ENCODE measurements around the gene TYW1. TPM values are rescaled to one million over a fixed set of nuclear protein-coding genes. Genes with fewer than 3 reads are reported as not detected.

Gene TYW1
- total RNA-seq, 5 donors from 2014 or later (not counting 1 experiment from before 2014, with no cell fraction given): 20.1 to 26.7 (median 22.7) TPM

GRCh38 chr7:66953044-66953427 lies 43.6 kb upstream of the TYW1 start:
- no peaks in the 10 kb centered on the region for H3K4me1 Mint-ChIP-seq
- H3K36me3 Mint-ChIP-seq: peaks cover 66% of the 10 kb centered on the region
- POLR2A ChIA-PET: no interaction called here
- no peak overlapping the region for H3K27ac Mint-ChIP-seq
- H3K27me3 Mint-ChIP-seq: no peaks in the 10 kb centered on the region
- no peak for ATAC-seq (replicated peaks in 1 of 4)
- Histone ChIP-seq H3K27ac (ENCODE audit: low read length) (no peak overlapping the region), H3K36me3 (ENCODE audit: control insufficient read depth in 2 of 2, extremely low read depth in 1 of 2, insufficient read depth in 1 of 2, low read length in 1 of 2) (peaks cover 13 to 92% of the 10 kb centered on the region in 2 donors), H3K4me1 (ENCODE audit: control insufficient read depth in 1 of 2, extremely low read depth in 1 of 2, insufficient read depth in 2 of 2, low read length in 2 of 2) (no peaks in the 10 kb centered on the region), H3K27me3 (replicated peaks in 1 of 2; ENCODE audit: control insufficient read depth in 2 of 2, extremely low read depth in 1 of 2, insufficient read depth in 2 of 2, low read length in 1 of 2) (no peaks in the 10 kb centered on the region), H3K4me3 (ENCODE audit: control insufficient read depth in 1 of 2, extremely low read depth in 1 of 2, low read length in 1 of 2) (no peak overlapping the region), H3K9me3 (no peaks in the 10 kb centered on the region)
- CTCF ChIA-PET: interaction anchor here in 1 of 2 donors (0.6 kb wide), 2 partner anchors 97 to 714 kb away, joined by 4 read pairs; no protein-coding TSS in a partner anchor
- DNase-seq: no peak
- H3K9me3 Mint-ChIP-seq: no peaks in the 10 kb centered on the region
- 100% methylated on average over 3 of the region's 5 CpGs for WGBS (ENCODE audit: insufficient coverage)
- no peak overlapping the region for H3K4me3 Mint-ChIP-seq

- ATAC-seq (replicated peaks in 1 of 4) (no peak), DNase-seq (no peak)
- H3K4me1 Mint-ChIP-seq: no peaks in the 10 kb centered on the region
- ChIA-PET POLR2A (interaction anchor here (0.7 to 1.5 kb wide), 2 partner anchors 9 to 15 kb away, joined by 3 to 4 read pairs; no protein-coding TSS in a partner anchor), CTCF (no interaction called here)
- H3K4me3 Mint-ChIP-seq: no peak overlapping the region
- H3K27ac ChIP-seq (ENCODE audit: low read length): no peak overlapping the region
- WGBS (ENCODE audit: insufficient coverage): 96% methylated on average over 11 of the region's 13 CpGs
- H3K27me3 Mint-ChIP-seq: no peaks in the 10 kb centered on the region
- no peak overlapping the region for H3K4me3 ChIP-seq (ENCODE audit: control insufficient read depth in 1 of 2, extremely low read depth in 1 of 2, low read length in 1 of 2)
- H3K9me3 Mint-ChIP-seq: no peaks in the 10 kb centered on the region
- H3K4me1 ChIP-seq (ENCODE audit: control insufficient read depth in 1 of 2, extremely low read depth in 1 of 2, insufficient read depth in 2 of 2, low read length in 2 of 2): no peaks in the 10 kb centered on the region
- no peaks in the 10 kb centered on the region for H3K9me3 ChIP-seq
- H3K36me3 ChIP-seq (ENCODE audit: control insufficient read depth in 2 of 2, extremely low read depth in 1 of 2, insufficient read depth in 1 of 2, low read length in 1 of 2): peaks cover 0 to 62% of the 10 kb centered on the region in 2 donors
- no peak overlapping the region for H3K27ac Mint-ChIP-seq
- H3K27me3 ChIP-seq (replicated peaks in 1 of 2; ENCODE audit: control insufficient read depth in 2 of 2, extremely low read depth in 1 of 2, insufficient read depth in 2 of 2, low read length in 1 of 2): no peaks in the 10 kb centered on the region
- H3K36me3 Mint-ChIP-seq: peaks cover 50% of the 10 kb centered on the region
Measured at GRCh38 chr7:66957595-66958290, 38.9 kb upstream of the TYW1 start.

DNA sequence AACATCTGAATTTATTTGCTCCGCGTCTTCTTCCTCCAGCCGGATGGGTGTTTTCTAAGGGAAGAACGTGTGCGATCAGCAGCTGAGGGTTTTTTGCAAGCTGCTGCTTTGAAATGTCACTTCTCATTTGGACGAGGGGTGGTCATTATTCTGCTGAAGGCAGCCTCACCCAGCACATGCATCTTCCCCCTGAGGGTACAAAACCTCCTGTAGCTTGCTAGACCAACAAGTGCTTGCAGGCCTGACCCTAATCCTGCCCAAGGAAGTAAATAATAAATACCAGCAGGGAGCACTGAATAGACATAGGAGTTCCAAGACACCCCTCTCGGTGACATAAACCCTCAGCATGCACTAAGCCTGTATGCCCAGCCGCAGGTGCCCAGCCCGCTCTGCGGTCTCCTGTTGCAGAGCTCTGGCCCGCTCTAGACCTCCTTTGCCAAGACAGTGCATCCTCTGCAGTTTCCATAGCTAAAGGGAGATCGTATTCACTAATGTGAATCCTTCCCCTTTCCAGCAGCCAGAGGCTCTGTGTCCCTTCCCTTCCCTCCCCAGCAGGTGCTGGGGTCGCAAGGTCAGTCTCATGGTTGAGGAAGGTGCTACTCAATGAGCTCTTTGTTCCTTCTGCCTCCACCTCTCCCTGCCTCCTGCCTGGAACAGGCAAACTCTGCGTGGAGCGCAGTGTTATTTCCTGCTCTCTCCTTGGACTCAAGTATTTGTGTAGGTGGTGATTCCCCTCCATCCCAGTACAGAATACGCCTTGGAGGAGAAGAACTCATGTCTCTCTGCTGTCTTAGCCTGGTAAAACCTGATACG lies 37.9 kb upstream of the TYW1 start:
- CTCF ChIA-PET: no interaction called here
- Histone ChIP-seq H3K4me3 (ENCODE audit: control insufficient read depth in 1 of 2, extremely low read depth in 1 of 2, low read length in 1 of 2) (no peak overlapping the region), H3K9me3 (no peaks in the 10 kb centered on the region), H3K4me1 (ENCODE audit: control insufficient read depth in 1 of 2, extremely low read depth in 1 of 2, insufficient read depth in 2 of 2, low read length in 2 of 2) (no peaks in the 10 kb centered on the region), H3K36me3 (ENCODE audit: control insufficient read depth in 2 of 2, extremely low read depth in 1 of 2, insufficient read depth in 1 of 2, low read length in 1 of 2) (peaks cover 0 to 53% of the 10 kb centered on the region in 2 donors), H3K27ac (ENCODE audit: low read length) (no peak overlapping the region), H3K27me3 (replicated peaks in 1 of 2; ENCODE audit: control insufficient read depth in 2 of 2, extremely low read depth in 1 of 2, insufficient read depth in 2 of 2, low read length in 1 of 2) (no peaks in the 10 kb centered on the region)
- ATAC-seq (replicated peaks in 1 of 4) (no peak), DNase-seq (no peak)
- H3K4me3 Mint-ChIP-seq: no peak overlapping the region
- no peaks in the 10 kb centered on the region for H3K4me1 Mint-ChIP-seq
- H3K27ac Mint-ChIP-seq: no peak overlapping the region
- POLR2A ChIA-PET: no interaction called here
- 99% methylated on average over 10 of the region's 17 CpGs for WGBS (ENCODE audit: insufficient coverage)
- H3K9me3 Mint-ChIP-seq: no peaks in the 10 kb centered on the region
- peaks cover 41% of the 10 kb centered on the region for H3K36me3 Mint-ChIP-seq
- no peaks in the 10 kb centered on the region for H3K27me3 Mint-ChIP-seq

DNA sequence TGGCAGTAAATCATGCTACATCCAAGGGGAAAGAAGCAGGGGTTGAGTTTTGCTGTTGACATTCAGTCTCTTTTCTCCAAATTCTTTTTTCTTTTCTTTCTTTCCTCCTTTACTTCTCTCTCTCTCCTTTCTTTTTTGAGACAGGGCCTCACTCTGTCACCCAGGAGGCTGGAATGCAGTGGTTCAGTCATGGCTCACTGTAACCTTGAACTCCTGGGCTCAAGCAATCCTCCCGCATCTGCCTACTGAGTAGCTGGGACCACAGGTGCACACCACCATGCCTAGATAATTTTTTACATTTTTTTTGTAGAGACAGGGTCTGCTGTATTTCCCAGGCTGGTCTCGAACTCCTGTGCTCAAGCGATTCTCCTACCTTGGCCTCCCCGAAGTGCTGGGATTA lies 36.4 kb upstream of the TYW1 start:
- ChIA-PET CTCF (no interaction called here), POLR2A (no interaction called here)
- Mint-ChIP-seq H3K4me3 (no peak overlapping the region), H3K27ac (no peak overlapping the region), H3K27me3 (no peaks in the 10 kb centered on the region), H3K36me3 (peaks cover 36% of the 10 kb centered on the region), H3K4me1 (no peaks in the 10 kb centered on the region), H3K9me3 (no peaks in the 10 kb centered on the region)
- Histone ChIP-seq H3K27ac (ENCODE audit: low read length) (no peak overlapping the region), H3K9me3 (no peaks in the 10 kb centered on the region), H3K4me1 (ENCODE audit: control insufficient read depth in 1 of 2, extremely low read depth in 1 of 2, insufficient read depth in 2 of 2, low read length in 2 of 2) (no peaks in the 10 kb centered on the region), H3K36me3 (ENCODE audit: control insufficient read depth in 2 of 2, extremely low read depth in 1 of 2, insufficient read depth in 1 of 2, low read length in 1 of 2) (peaks cover 0 to 41% of the 10 kb centered on the region in 2 donors), H3K27me3 (replicated peaks in 1 of 2; ENCODE audit: control insufficient read depth in 2 of 2, extremely low read depth in 1 of 2, insufficient read depth in 2 of 2, low read length in 1 of 2) (no peaks in the 10 kb centered on the region), H3K4me3 (ENCODE audit: control insufficient read depth in 1 of 2, extremely low read depth in 1 of 2, low read length in 1 of 2) (no peak overlapping the region)
- ATAC-seq (replicated peaks in 1 of 4) (no peak), DNase-seq (no peak)
- 100% methylated on average over 3 of the region's 4 CpGs for WGBS (ENCODE audit: insufficient coverage)

- WGBS (ENCODE audit: insufficient coverage): 92% methylated on average over 4 of the region's 5 CpGs
- Histone ChIP-seq H3K27me3 (replicated peaks in 1 of 2; ENCODE audit: control insufficient read depth in 2 of 2, extremely low read depth in 1 of 2, insufficient read depth in 2 of 2, low read length in 1 of 2) (no peaks in the 10 kb centered on the region), H3K4me3 (ENCODE audit: control insufficient read depth in 1 of 2, extremely low read depth in 1 of 2, low read length in 1 of 2) (no peak overlapping the region), H3K9me3 (no peaks in the 10 kb centered on the region), H3K36me3 (ENCODE audit: control insufficient read depth in 2 of 2, extremely low read depth in 1 of 2, insufficient read depth in 1 of 2, low read length in 1 of 2) (peaks cover 0 to 33% of the 10 kb centered on the region in 2 donors), H3K4me1 (ENCODE audit: control insufficient read depth in 1 of 2, extremely low read depth in 1 of 2, insufficient read depth in 2 of 2, low read length in 2 of 2) (no peaks in the 10 kb centered on the region), H3K27ac (ENCODE audit: low read length) (no peak overlapping the region)
- DNase-seq: no peak
- no peaks in the 10 kb centered on the region for H3K9me3 Mint-ChIP-seq
- no peaks in the 10 kb centered on the region for H3K4me1 Mint-ChIP-seq
- peaks cover 27% of the 10 kb centered on the region for H3K36me3 Mint-ChIP-seq
- no peak overlapping the region for H3K4me3 Mint-ChIP-seq
- POLR2A ChIA-PET: no interaction called here
- CTCF ChIA-PET: no interaction called here
- H3K27ac Mint-ChIP-seq: no peak overlapping the region
- no peak for ATAC-seq (replicated peaks in 1 of 4)
- no peaks in the 10 kb centered on the region for H3K27me3 Mint-ChIP-seq
Measured at GRCh38 chr7:66961096-66961495, 35.5 kb upstream of the TYW1 start.

- no peak overlapping the region for H3K27ac ChIP-seq (ENCODE audit: low read length)
- no peaks in the 10 kb centered on the region for H3K4me1 Mint-ChIP-seq
- no peaks in the 10 kb centered on the region for H3K27me3 Mint-ChIP-seq
- H3K9me3 Mint-ChIP-seq: no peaks in the 10 kb centered on the region
- CTCF ChIA-PET: no interaction called here
- peaks cover 4% of the 10 kb centered on the region for H3K36me3 Mint-ChIP-seq
- WGBS (ENCODE audit: insufficient coverage): no CpG with 5 or more reads among the region's 4 CpGs
- H3K9me3 ChIP-seq: no peaks in the 10 kb centered on the region
- H3K36me3 ChIP-seq (ENCODE audit: control insufficient read depth in 2 of 2, extremely low read depth in 1 of 2, insufficient read depth in 1 of 2, low read length in 1 of 2): peaks cover 0 to under 1% of the 10 kb centered on the region in 2 donors
- H3K27ac Mint-ChIP-seq: no peak overlapping the region
- H3K4me1 ChIP-seq (ENCODE audit: control insufficient read depth in 1 of 2, extremely low read depth in 1 of 2, insufficient read depth in 2 of 2, low read length in 2 of 2): no peaks in the 10 kb centered on the region
- ATAC-seq (replicated peaks in 1 of 4): no peak
- POLR2A ChIA-PET: no interaction called here
- DNase-seq: no peak
- no peak overlapping the region for H3K4me3 Mint-ChIP-seq
- H3K27me3 ChIP-seq (replicated peaks in 1 of 2; ENCODE audit: control insufficient read depth in 2 of 2, extremely low read depth in 1 of 2, insufficient read depth in 2 of 2, low read length in 1 of 2): peaks cover 0 to 3% of the 10 kb centered on the region in 2 experiments
- H3K4me3 ChIP-seq (ENCODE audit: control insufficient read depth in 1 of 2, extremely low read depth in 1 of 2, low read length in 1 of 2): no peak overlapping the region
Measured at GRCh38 chr7:66964411-66964810, 32.2 kb upstream of the TYW1 start.
